HG02759 (cell line): ENCODE data around the gene ADO.

Experiments
- ATAC-seq: cut with Tn5 transposase; IDR thresholded peaks from one replicate; pipeline ENCODE4 v1.9.1; 2021; ENCODE audit warnings: mild to moderate bottlenecking, moderate library complexity; ENCODE audit not compliant: unreplicated experiment

The ADO gene

GRCh38 chr10:62792261-62792660 is 12.3 kb upstream of the ADO start:
- no peak for ATAC-seq

DNA sequence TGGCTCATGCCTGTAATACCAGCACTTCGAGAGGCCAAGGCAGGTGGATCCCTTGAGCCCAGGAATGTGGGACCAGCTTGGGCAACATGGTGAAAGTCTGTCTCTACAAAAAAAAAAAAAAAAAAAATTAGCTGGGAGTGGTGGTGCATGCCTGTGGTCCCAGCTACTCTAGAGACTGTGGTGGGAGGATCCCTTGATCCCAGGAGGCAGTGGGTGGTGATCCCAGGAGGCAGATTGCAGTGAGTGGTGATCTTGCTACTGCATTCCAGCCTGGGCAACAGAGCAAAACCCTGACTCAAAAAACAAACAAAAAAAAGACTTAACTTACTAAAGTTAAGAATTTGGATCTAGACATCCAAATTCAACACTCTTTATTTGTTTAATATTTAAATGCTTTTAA is 10.2 kb upstream of the ADO start:
- no peak for ATAC-seq

GRCh38 chr10:62795100-62795499 is 9.4 kb upstream of the ADO start:
- no peak for ATAC-seq

DNA sequence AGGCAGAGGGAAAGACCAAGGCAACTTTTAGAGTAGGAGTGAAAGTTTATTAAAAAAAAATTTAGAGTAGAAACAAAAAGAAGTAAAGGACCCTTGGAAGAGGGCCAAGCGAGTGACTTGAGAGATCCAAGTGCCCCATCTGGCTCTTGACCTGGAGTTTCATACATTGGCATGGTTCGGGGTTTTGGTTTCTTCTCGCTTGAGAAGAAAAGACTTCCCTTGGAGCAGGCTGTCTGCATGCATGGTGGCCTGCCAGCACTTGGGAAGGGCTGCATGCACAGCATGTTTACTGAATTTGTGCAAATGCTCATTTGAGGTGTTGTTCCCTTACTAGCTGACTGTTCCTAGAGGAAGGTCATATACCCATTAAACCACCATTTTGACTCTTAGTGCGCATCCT is 8.8 kb upstream of the ADO start:
- ATAC-seq, result no peak

- no peak for ATAC-seq
Measured at GRCh38 chr10:62796896-62797295, 7.6 kb upstream of the ADO start.

- ATAC-seq, result no peak
Measured at GRCh38 chr10:62801871-62802270, 2.6 kb upstream of the ADO start.

DNA sequence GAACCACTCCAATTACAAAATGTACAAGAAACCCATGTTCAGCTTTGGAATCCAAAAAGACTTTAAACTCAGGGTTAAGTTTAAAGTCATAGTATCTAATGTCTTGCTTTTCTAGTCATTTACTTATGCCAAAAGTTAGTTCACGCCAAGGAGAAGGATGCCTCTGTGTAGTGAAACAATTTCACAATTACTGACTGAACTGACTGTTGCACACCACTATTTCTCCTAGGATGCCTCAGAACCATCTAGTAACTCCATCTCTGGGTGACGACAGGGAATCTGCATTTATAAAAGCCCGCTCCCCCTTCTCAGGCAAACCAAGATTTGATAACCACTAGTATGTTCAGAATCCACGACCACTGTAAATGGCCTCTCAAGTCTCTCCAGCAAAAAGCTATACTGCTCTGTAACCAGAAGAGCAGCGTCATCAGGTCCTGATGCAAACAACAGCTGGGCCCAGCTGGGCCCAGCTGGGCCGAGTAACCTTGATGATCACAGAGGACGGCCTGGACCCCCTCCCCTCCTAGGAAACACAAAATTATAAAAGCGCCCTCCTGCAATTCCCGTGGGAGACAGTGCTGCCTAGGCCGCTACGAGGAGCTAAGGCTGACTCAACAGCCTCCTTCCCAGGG is 680 bp upstream of the ADO start:
- ATAC-seq, result no peak

GRCh38 chr10:62805231-62806099 is 945 bp downstream of the ADO start:
- ATAC-seq, result peak; percentile 10

- no peak for ATAC-seq
Measured at GRCh38 chr10:62806251-62806650, 1.7 kb downstream of the ADO start.

GRCh38 chr10:62810156-62810902 is 5.8 kb downstream of the ADO start:
- no peak for ATAC-seq

DNA sequence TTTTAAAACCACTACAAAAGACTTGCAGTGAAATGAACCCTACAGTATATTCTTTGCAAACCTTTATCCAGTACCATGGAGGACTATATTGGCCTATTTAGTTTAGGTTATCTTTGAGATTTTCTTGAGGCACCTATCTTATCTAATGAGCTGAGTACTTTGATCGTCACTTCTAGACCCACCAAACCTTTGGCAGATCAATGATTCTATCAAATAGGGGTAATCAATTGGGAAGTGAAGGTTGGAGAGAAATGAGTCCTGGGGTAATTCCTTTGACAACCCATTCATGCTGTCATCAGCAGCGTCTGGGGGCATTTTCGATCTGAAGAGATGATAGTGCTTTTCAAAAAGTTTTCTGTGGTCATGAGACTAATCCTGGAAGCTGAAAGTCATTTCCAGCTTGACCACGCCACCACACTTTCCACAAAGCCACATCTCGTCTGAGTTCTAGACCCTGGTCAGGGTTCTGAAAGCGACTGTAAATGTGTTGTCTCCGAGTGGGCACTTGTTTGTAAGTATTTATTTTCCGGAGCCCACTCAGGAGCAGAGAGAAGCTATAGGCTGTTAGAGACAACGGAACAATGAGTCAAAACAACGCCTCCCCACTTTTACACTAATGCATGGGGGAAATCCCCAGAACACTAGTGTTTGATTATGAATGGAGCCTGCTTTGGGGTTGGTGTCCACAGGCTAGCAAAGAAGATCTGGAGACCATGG is 6.8 kb downstream of the ADO start:
- peak; percentile 52 for ATAC-seq

DNA sequence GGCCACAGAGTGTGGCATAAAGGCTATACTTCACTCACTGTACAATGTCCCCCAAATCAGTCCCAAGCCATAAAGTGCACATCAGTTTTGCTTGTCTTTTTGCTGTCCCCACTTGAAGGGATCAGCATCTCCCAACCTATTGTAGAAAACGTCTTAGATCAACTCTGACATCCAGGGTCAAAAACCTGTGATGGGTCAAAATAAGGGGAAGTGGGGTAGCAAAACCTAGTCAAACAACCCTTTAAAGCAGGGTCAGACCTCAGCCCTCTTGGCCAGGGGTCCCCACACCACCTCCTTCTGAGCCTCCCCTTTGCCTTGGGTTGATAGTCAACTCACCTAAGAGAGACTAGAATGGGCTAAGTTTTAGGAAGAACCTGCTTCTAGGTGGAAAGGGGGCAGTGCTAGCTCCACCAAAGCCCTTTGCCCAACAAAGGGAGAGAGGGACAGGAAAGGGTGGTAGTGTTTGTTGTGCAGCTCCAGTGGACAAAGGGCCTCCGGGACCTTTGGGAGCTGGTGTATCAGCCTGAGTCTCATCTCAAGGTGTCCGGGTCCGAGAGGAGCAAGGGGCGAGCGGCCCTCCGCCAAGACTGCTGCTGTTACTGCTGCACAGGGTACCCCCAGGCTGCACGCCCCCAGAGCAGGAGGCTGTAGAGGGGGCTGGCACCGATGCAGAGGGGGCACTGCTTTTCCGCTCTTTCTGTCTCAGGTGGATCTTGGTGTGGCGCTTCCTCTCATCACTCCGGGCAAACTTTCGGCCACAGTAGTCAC is 8.3 kb downstream of the ADO start:
- ATAC-seq, result no peak

DNA sequence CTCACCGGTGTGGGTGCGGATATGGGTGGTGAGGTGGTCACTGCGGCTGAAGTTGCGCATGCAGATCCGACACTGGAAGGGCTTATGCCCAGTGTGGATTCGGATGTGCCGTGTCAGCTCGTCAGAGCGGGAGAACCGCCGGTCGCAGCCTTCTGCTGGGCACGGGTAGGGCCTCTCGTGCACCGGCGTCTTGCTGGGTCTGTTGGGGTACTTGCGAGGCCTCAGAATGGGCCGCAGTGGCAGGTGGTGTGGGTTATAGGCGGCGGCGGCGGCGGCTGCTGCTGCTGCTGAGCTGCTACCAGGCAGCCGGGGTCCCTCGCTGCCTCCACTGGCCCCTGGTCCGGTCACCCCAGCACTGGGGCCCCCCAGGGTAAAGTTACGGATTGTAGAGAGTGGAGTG is 8.9 kb downstream of the ADO start:
- ATAC-seq, result no peak

GRCh38 chr10:62813981-62814380 is 9.5 kb downstream of the ADO start:
- no peak for ATAC-seq

DNA sequence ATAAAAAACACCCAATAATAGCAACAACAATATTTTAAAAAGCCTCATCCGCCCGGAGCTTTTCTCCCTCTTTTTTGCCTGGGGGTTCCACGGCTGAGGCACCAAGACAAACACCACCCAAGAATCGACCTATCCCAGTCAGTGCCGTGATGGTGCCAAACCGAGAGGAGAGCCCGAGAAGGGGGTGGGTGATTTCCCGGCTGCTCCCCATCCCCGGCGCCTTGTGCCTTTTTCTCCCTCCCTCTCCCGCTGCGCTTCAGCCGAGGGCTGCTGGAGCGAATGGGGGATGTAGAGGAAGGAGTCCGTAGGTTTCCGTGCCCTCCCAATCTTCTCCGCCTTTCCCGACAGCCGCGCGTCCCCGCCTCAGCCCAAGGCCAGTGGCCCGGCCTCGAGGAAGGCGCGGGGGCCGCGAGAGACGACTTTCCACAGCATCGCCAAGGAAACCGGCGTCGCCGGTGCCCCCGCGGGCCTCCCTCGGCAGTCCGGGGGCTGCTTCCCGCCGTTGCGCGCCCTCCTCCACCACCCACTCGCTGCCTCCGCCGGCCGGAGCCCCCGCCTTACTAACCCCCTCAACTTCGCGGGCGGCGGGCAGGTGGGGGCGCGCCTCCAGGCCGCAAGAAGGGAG is 10.3 kb downstream of the ADO start:
- no peak for ATAC-seq

- ATAC-seq, result no peak
Measured at GRCh38 chr10:62815381-62816075, 11.0 kb downstream of the ADO start.

DNA sequence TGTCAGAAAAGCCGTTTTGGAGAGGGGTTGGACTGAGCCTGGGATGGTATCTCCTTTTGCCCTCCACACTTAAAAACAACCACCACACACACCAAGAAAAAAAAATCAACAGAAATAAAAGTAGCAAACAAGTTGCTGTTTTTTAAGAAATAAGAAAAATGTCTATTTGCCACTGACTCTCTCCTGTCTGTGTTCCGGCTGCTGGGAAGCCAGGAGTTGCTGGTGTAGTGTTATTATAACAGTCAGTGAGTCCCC is 11.5 kb downstream of the ADO start:
- no peak for ATAC-seq

DNA sequence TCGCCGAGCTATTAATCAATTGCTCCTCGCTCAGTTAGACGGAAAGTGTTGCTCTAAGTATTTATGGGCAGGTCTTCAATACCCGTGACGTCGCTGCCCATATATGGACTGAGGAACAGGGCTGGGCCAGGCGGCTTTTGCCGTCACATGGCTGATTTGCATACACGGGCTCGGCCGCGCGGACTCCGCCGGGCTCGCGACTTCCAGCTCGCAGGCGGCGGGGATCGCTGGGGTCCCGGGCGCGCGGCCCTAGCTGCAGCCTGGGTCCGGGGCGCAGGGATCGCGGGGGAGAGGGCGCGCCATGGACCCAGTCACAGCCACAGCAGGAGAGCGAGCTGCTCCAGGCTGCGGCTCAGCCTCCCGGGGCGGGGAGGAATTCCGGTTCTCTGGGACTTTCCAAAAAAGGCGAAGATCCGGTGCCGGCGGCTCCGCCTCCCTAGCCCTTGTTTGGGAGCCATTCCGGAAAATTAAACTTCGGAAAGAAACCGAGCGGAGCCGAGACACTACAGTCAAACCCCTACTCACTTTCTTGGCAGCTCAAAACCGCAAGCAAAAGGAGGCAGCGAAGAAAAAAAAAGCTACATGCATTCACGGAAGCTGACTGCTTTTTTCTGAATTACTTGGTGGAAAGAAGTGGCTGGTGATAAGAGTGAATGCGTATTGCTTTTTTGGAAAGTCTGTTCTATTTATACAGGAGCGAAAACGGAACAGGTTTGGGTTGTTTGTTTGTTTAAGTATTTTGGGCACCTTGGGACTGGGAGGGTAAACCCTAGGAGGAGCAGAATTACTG is 12.0 kb downstream of the ADO start, which contains the start of gene EGR2:
Gene EGR2, minus strand, starts transcription at position 36 of the 790 bp plus-strand sequence. CDS start 337 bp downstream, outside the sequence.
- peak; percentile 76 for ATAC-seq
